ENCODE data around the gene KLF14. TPM values are rescaled to one million over a fixed set of nuclear protein-coding genes. Genes with fewer than 3 reads are reported as not detected.

The KLF14 gene
- total RNA-seq, 1 donor from 2014 or later = not detected

DNA sequence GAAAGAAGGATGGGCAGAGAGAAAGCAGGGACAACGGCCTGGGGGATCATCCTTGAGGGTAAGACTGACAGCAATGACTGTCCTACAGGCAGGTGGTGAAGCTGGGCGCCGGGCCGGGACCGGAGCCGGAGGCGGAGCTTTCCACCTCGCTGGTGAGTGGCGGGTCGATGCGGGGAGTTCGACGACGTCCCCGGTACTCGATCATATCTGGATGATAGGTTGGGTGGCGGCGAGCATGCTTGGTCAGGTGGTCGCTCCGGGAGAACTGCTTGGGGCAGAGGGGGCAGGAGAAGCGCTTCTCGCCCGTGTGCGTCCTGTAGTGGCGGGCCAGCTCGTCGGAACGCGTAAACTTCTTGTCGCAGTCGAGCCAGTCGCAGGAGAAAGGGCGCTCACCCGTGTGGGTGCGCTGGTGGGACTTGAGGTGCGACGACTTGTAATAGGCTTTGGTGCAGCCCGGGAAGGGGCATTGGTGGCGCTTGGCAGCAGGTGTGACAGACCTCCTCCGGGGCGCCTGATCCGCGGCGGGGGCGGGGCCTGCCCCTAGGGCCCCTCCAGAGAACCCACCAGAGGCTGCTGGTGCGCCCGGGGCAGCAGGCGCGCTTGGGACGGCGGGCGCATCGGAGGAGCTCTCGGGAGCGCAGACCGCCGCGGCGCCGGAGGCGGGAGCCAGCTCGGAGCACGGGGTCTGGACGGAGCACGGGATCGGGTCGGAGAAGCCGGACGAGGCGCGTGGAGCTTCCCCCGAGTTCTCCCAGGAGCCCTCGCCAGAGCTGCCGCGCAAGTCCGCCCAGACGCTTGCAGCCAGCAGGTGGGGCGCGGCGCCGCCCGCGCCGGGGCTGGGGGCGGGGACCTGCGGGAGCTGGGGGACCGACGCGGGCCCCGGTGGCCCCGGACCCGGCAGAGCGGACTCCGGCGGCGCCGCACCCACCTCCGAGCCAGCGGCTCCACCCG, 752 bp downstream of the KLF14 start:
- Mint-ChIP-seq H3K27ac (ENCODE audit: unreplicated experiment) (no peak overlapping the region), H3K36me3 (ENCODE audit: unreplicated experiment) (peaks cover 18% of the 10 kb centered on the region), H3K9me3 (ENCODE audit: unreplicated experiment) (peaks cover 36% of the 10 kb centered on the region), H3K4me1 (ENCODE audit: unreplicated experiment) (peaks cover 8% of the 10 kb centered on the region), H3K27me3 (ENCODE audit: unreplicated experiment) (peaks cover 78% of the 10 kb centered on the region), H3K4me3 (ENCODE audit: unreplicated experiment) (peak overlapping the region; percentile 66)
- no peak for DNase-seq (ENCODE audit: extremely low spot score, unreplicated experiment)
- TF ChIP-seq, protein P1, sequence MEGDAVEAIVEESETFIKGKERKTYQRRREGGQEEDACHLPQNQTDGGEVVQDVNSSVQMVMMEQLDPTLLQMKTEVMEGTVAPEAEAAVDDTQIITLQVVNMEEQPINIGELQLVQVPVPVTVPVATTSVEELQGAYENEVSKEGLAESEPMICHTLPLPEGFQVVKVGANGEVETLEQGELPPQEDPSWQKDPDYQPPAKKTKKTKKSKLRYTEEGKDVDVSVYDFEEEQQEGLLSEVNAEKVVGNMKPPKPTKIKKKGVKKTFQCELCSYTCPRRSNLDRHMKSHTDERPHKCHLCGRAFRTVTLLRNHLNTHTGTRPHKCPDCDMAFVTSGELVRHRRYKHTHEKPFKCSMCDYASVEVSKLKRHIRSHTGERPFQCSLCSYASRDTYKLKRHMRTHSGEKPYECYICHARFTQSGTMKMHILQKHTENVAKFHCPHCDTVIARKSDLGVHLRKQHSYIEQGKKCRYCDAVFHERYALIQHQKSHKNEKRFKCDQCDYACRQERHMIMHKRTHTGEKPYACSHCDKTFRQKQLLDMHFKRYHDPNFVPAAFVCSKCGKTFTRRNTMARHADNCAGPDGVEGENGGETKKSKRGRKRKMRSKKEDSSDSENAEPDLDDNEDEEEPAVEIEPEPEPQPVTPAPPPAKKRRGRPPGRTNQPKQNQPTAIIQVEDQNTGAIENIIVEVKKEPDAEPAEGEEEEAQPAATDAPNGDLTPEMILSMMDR (IDR thresholded peaks at IDR 0.05) = peak; percentile 16

DNA sequence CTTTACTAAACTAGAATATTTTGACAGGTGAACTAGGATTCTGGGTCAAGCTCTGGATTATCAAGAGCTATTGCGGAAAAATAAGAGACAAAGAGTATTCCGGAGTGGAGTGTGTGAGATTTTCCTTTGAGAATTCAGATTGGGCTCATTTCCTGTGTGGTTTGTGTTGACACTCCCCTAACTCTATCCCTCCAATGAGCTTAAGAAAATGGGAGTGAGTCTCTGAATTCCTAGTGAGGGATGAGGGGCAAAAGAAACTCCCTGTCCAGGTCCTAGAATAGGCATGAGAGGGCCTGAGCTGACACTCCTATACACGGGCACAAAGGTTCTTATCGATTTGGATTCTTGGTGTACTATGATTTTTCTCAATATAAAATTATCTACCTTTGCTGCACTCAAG, 10.2 kb downstream of the KLF14 start:
- peaks cover 42% of the 10 kb centered on the region for H3K27me3 Mint-ChIP-seq (ENCODE audit: unreplicated experiment)
- H3K27ac Mint-ChIP-seq (ENCODE audit: unreplicated experiment) = no peak overlapping the region
- TF ChIP-seq, protein P1 (IDR thresholded peaks at IDR 0.05) = no peak
- H3K9me3 Mint-ChIP-seq (ENCODE audit: unreplicated experiment) = peaks cover 10% of the 10 kb centered on the region
- no peaks in the 10 kb centered on the region for H3K4me1 Mint-ChIP-seq (ENCODE audit: unreplicated experiment)
- H3K4me3 Mint-ChIP-seq (ENCODE audit: unreplicated experiment) = no peak overlapping the region
- no peaks in the 10 kb centered on the region for H3K36me3 Mint-ChIP-seq (ENCODE audit: unreplicated experiment)
- DNase-seq (ENCODE audit: extremely low spot score, unreplicated experiment) = no peak

DNA sequence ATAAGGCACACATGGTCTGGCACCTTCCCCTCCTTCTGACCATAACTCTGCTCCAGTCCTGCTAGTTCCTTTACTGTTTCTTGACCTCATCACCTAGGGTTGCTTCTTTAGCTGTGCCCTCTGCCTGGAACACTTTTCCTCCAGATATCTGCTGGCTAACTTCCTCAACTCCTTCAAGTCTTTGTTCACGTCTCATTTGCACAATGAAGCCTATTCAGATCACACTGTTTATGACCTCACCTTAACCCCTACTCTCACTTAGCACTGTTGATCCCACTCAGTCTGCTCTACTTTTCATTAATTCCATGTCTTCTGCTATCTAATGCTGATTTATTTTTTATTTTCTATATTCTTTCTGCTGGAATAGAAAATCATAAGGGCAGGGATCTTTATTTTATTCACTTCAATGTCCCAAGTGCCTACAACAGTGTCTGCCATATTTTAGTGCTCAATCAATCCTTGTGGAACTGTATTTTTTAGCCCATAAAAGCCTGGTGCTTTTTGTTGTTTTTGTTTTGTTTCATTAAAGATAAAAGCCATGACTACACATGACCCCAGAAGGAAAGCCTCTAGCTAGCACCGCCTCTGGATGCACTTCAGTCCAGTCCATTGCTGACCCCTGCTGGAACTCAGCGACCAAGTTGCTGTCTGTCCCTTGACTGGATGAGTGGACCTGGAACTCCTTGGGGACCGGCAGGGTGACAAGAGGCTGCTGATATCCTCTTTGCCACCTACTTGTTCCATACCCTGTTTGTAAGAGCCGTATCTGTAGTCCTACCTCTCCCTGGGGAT, 12.3 kb downstream of the KLF14 start:
- Mint-ChIP-seq H3K36me3 (ENCODE audit: unreplicated experiment) (no peaks in the 10 kb centered on the region), H3K9me3 (ENCODE audit: unreplicated experiment) (no peaks in the 10 kb centered on the region), H3K4me3 (ENCODE audit: unreplicated experiment) (no peak overlapping the region), H3K27me3 (ENCODE audit: unreplicated experiment) (peaks cover 29% of the 10 kb centered on the region), H3K4me1 (ENCODE audit: unreplicated experiment) (no peaks in the 10 kb centered on the region), H3K27ac (ENCODE audit: unreplicated experiment) (no peak overlapping the region)
- TF ChIP-seq, protein P1 (IDR thresholded peaks at IDR 0.05) = peak; percentile 70
- DNase-seq (ENCODE audit: extremely low spot score, unreplicated experiment) = no peak

DNA sequence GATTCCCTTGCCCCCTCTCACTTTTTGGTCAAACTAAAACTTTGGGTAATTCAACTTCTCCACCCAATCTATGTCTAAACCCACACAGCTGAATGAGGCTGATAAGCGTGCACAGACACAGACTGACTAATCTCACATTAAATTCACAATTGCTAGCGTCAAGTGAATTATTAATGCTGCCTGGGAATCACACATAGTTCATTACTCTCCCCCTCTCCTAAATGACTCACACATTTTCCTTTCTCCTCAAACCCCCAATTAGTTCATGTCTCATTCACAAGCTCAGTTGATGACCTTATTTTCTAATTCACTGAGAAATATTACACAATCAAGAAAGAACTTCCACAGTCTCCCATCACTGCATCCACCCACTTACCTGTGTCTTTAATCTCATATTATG, 14.5 kb downstream of the KLF14 start:
- Mint-ChIP-seq H3K36me3 (ENCODE audit: unreplicated experiment) (no peaks in the 10 kb centered on the region), H3K27ac (ENCODE audit: unreplicated experiment) (no peak overlapping the region), H3K4me3 (ENCODE audit: unreplicated experiment) (no peak overlapping the region), H3K27me3 (ENCODE audit: unreplicated experiment) (peaks cover 26% of the 10 kb centered on the region), H3K9me3 (ENCODE audit: unreplicated experiment) (no peaks in the 10 kb centered on the region), H3K4me1 (ENCODE audit: unreplicated experiment) (no peaks in the 10 kb centered on the region)
- TF ChIP-seq, protein P1 (IDR thresholded peaks at IDR 0.05) = no peak
- no peak for DNase-seq (ENCODE audit: extremely low spot score, unreplicated experiment)

DNA sequence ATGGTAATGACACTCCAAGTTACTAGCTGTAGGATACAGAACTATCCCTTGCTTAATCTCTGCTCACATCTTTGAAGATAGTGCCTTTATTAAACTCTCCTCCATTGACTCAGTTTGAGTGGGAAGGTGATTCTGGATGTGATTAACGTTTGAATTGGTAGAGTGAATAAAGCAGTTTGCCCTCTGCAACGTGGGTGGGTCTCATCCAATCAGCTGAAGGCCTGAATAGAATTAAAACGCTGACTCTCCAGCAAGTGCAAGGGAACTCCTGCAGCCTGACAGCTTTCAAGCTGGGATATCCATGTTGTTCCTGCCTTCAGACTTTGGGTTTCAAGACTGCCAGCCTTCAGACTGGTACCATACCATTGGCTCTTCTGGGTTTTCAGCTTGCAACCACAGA, 21.6 kb downstream of the KLF14 start:
- no peaks in the 10 kb centered on the region for H3K9me3 Mint-ChIP-seq (ENCODE audit: unreplicated experiment)
- DNase-seq (ENCODE audit: extremely low spot score, unreplicated experiment) = no peak
- no peak overlapping the region for H3K27ac Mint-ChIP-seq (ENCODE audit: unreplicated experiment)

More for the DNA sequence above, 21.6 kb downstream of the KLF14 start:
- Mint-ChIP-seq H3K36me3 (ENCODE audit: unreplicated experiment) (no peaks in the 10 kb centered on the region), H3K4me1 (ENCODE audit: unreplicated experiment) (no peaks in the 10 kb centered on the region), H3K4me3 (ENCODE audit: unreplicated experiment) (no peak overlapping the region), H3K27me3 (ENCODE audit: unreplicated experiment) (peaks cover 40% of the 10 kb centered on the region)
- TF ChIP-seq, protein P1 (IDR thresholded peaks at IDR 0.05) = no peak
